Aorta (tissue), 5 donors: ENCODE data around the gene ZFP91. TPM values are rescaled to one million over a fixed set of nuclear protein-coding genes. Genes with fewer than 3 reads are reported as not detected.
A peak's percentile ranks its signal among the peaks of the same experiment; 100 is the strongest.

ENCODE experiments used
- ATAC-seq: fragments of 200-7000 bp; cut with Tn5 transposase; one replicate; pipeline ENCODE4 v1.9.1; 2022; ENCODE audit warnings: moderate library complexity; ENCODE audit not compliant: low FRiP score
- DNase-seq, 2 donors: peaks; one replicate each; pipeline ENCODE4 v3.0.0-alpha.2; 2020
- H3K27ac ChIP-seq, 2 donors: one replicate each; pipeline ENCODE4 v1.5.1; 2013; ENCODE audit warnings: low read length in 2 of 2, mild to moderate bottlenecking in 2 of 2, moderate library complexity in 2 of 2, control low read depth in 1 of 2, inconsistent platforms in 1 of 2, low read depth in 1 of 2
- H3K27me3 ChIP-seq, 2 donors: one replicate each; pipeline ENCODE4 v1.6.1; 2013; ENCODE audit warnings: control low read depth in 1 of 2, low read length in 1 of 2, mild to moderate bottlenecking in 1 of 2, moderate library complexity in 1 of 2; ENCODE audit not compliant: insufficient read depth in 2 of 2, control insufficient read depth in 1 of 2
- H3K36me3 ChIP-seq, 2 donors: one replicate each; pipeline ENCODE4 v1.6.1; 2013; ENCODE audit warnings: control low read depth in 1 of 2, low read length in 1 of 2, mild to moderate bottlenecking in 1 of 2; ENCODE audit not compliant: insufficient read depth in 2 of 2, control insufficient read depth in 1 of 2
- H3K4me1 ChIP-seq, 2 donors: one replicate each; pipeline ENCODE4 v1.6.1; 2013; ENCODE audit warnings: low read length in 2 of 2, control low read depth in 1 of 2, mild to moderate bottlenecking in 1 of 2, moderate library complexity in 1 of 2; ENCODE audit not compliant: insufficient read depth in 2 of 2, control insufficient read depth in 1 of 2
- H3K4me3 ChIP-seq, 2 donors: one replicate each; pipeline ENCODE4 v1.5.1; 2013; ENCODE audit warnings: low read length in 2 of 2, control low read depth in 1 of 2, mild to moderate bottlenecking in 1 of 2
- H3K9me3 ChIP-seq: one replicate; pipeline ENCODE4 v1.6.1; 2013; ENCODE audit warnings: mild to moderate bottlenecking, low read length; ENCODE audit not compliant: control insufficient read depth
- WGBS, 2 donors: extraction: QIAGEN DNeasy Blood & Tissue Kit; methylation state at CpG; one replicate each; pipeline ENCODE4 v1.1.7; 2013; 5-methylcytosine and 5-hydroxymethylcytosine counted together
- intact Hi-C, 2 donors: fragments of 100-400 bp; cut with DNase I; formaldehyde crosslinking; loops; one replicate each; pipeline versions ENCODE4 v1.14.2 to v1.15.0; 2022
- long read RNA-seq, 2 donors: library from polyadenylated mRNA; unstranded; transcript quantifications; one replicate each; pipeline ENCODE4 v2.0.0, GENCODE V29; 2020 to 2021
- polyA plus RNA-seq, 2 donors: library from polyadenylated mRNA; stranded (reverse); fragments of 200-250 nt; gene quantifications; one replicate each; pipeline ENCODE4 v1.2.3, GENCODE V29; 2013
- total RNA-seq, 2 donors: library from RNA; stranded (reverse); fragmentation: NEBNext Ultra II Directional; extraction: Animal tissue kit (Norgen Biotek cat#: 25700); gene quantifications; one replicate each; pipeline ENCODE4 v1.2.1, GENCODE V29; 2021
- donor health status: healthy with polysubstance abuse.
- donor health status: Bipolar disorder and iron deficiency.
- donor health status: DM: no; HTN: no; CAD: no.
- donor health status: DM: no; HTN: no; CAD: no.
- donor health status: DM: yes; HTN: yes; CAD: no.

Gene ZFP91, protein sequence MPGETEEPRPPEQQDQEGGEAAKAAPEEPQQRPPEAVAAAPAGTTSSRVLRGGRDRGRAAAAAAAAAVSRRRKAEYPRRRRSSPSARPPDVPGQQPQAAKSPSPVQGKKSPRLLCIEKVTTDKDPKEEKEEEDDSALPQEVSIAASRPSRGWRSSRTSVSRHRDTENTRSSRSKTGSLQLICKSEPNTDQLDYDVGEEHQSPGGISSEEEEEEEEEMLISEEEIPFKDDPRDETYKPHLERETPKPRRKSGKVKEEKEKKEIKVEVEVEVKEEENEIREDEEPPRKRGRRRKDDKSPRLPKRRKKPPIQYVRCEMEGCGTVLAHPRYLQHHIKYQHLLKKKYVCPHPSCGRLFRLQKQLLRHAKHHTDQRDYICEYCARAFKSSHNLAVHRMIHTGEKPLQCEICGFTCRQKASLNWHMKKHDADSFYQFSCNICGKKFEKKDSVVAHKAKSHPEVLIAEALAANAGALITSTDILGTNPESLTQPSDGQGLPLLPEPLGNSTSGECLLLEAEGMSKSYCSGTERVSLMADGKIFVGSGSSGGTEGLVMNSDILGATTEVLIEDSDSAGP
- 10 to 100 TPM; 51.1 to 57.1 TPM for total RNA-seq
- polyA plus RNA-seq = 10 to 100 TPM; 20.3 to 38.2 TPM
- long read RNA-seq, donor 1, full-length matches to known transcripts = 2 of 4 reads
- long read RNA-seq, donor 1, partial matches to known transcripts = 2 of 4 reads
- long read RNA-seq, donor 1, other reads (novel, unspliced or antisense) = 0 of 4 reads
- long read RNA-seq, donor 2, full-length matches to known transcripts = 12 of 21 reads
- long read RNA-seq, donor 2, partial matches to known transcripts = 7 of 21 reads
- long read RNA-seq, donor 2, other reads (novel, unspliced or antisense) = 2 of 21 reads

GRCh38 chr11:58578635-58579191, at the start of gene ZFP91:
ZFP91 (plus strand) TSS chr11:58579063; CDS start chr11:58579282, 219 bp downstream.
- WGBS, 2 donors = 0 to 1% methylated on average over 33 to 51 of the region's 51 CpGs
- Histone ChIP-seq H3K36me3 (no peaks in the 10 kb centered on the region), H3K4me3 (peak within 1 kb of the TSS; percentile 97 to 98), H3K27ac (peak within 1 kb of the TSS; percentile 97 to 100), H3K9me3 (no peaks in the 10 kb centered on the region), H3K4me1 (peaks cover 4 to 16% of the 10 kb centered on the region in 2 donors), H3K27me3 (no peaks in the 10 kb centered on the region)
- ATAC-seq = peak; percentile 95
- DNase-seq = peak; percentile 99
- intact Hi-C loops = loop anchor here (10.0 kb wide), 2 partner anchors 566 to 914 kb away; partner anchors contain the start of genes FAM111A (in 1 of the 2) and ZDHHC5 (in 1 of the 2)

DNA sequence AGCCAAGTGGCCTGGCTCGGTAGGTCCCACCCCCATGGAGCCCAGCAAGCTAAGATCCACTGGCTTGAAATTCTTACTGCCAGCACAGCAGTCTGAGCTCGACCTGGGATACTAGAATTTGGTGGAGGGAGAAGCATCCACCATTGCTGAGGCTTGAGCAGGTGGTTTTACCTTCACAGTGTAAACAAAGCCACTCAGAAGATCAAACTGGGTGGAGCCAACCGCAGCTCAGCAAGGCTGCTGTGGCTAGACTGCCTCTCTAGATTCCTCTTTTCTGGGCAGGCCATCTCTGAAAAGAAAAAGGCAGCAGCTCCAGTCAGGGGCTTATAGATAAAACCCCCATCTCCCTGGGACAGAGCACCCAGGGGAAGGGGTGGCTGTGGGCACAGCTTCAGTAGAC, 48.6 kb upstream of the ZFP91 start:
- intact Hi-C loops = loop anchor here in 1 of 2 donors (5.0 kb wide), 1 partner anchor 277 kb away; no protein-coding TSS in a partner anchor
- no peak overlapping the region for H3K27ac ChIP-seq
- no peak for DNase-seq
- no peaks in the 10 kb centered on the region for H3K4me1 ChIP-seq
- H3K4me3 ChIP-seq = no peak overlapping the region
- no peak for ATAC-seq
- H3K9me3 ChIP-seq = no peaks in the 10 kb centered on the region
- 90 to 92% methylated on average over 3 of the region's 3 CpGs for WGBS, 2 donors
- no peaks in the 10 kb centered on the region for H3K27me3 ChIP-seq
- H3K36me3 ChIP-seq = peaks cover 2 to 4% of the 10 kb centered on the region in 2 donors

DNA sequence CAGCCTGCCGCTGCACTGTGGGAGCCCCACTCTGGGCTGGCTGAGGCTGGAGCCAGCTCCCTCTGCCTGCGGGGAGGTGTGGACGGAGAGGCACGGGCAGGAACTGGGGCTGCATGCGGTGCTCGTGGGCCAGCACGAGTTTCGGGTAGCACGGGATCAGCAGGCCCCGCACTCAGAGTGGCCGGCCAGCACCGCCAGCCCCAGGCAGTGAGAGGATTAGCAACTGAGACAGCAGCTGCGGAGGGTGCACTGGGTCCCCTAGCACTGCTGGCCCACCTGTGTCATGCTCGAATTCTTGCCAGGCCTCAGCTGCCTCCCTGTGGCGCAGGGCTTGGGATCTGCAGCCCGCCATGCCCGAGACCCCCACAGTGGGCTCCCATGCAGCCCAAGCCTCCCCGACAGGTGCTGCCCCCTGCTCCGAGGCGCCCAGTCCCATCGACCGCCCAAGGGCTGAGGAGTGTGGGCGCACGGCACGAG, 47.0 kb upstream of the ZFP91 start:
- DNase-seq = no peak
- intact Hi-C loops = loop anchor here in 1 of 2 donors (5.0 kb wide), 1 partner anchor 275 kb away; no protein-coding TSS in a partner anchor
- WGBS, 2 donors = 94% methylated on average over 25 of the region's 25 CpGs
- ATAC-seq = no peak
- Histone ChIP-seq H3K4me3 (no peak overlapping the region), H3K9me3 (no peaks in the 10 kb centered on the region), H3K27ac (no peak overlapping the region), H3K36me3 (peaks cover 2 to 4% of the 10 kb centered on the region in 2 donors), H3K27me3 (no peaks in the 10 kb centered on the region), H3K4me1 (no peaks in the 10 kb centered on the region)

GRCh38 chr11:58546841-58547240, 32.0 kb upstream of the ZFP91 start:
- Histone ChIP-seq H3K4me3 (no peak overlapping the region), H3K4me1 (peaks cover 0 to under 1% of the 10 kb centered on the region in 2 donors), H3K27ac (no peak overlapping the region), H3K9me3 (no peaks in the 10 kb centered on the region), H3K27me3 (no peaks in the 10 kb centered on the region), H3K36me3 (peaks cover 6 to 12% of the 10 kb centered on the region in 2 donors)
- intact Hi-C loops = no loop called here
- WGBS, 2 donors = 53 to 76% methylated on average over 1 of the region's 1 CpG
- DNase-seq (no peak), ATAC-seq (no peak)

GRCh38 chr11:58549644-58550043, 29.2 kb upstream of the ZFP91 start:
- ATAC-seq = no peak

DNA sequence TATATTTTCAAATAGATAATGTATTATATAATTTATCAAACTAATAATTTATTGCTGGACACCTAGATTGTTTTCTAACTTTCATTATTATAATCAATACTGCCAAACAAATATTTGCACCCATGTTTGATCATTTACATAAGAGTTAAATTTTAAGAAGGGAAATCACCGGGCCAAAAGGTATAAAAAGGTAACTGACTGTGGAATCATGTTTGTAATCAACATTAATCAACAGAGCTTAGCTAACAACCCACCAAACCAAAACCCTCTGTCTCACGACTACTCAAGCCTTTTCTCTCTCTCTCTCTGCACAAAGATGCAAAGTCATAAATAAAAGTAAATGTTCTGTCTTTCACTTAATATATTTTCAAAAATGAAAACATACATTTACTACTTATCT, 18.0 kb upstream of the ZFP91 start:
- peak overlapping the region in 1 of 2 donors; percentile 57 for H3K27ac ChIP-seq
- DNase-seq (no peak), ATAC-seq (no peak)
- no peaks in the 10 kb centered on the region for H3K9me3 ChIP-seq
- 35% methylated on average over 2 of the region's 2 CpGs for WGBS, 2 donors
- intact Hi-C loops = no loop called here
- H3K36me3 ChIP-seq = no peaks in the 10 kb centered on the region
- H3K4me3 ChIP-seq = no peak overlapping the region
- H3K27me3 ChIP-seq = no peaks in the 10 kb centered on the region
- peaks cover 5 to 6% of the 10 kb centered on the region in 2 donors for H3K4me1 ChIP-seq

More at GRCh38 chr11:58549644-58550043, 29.2 kb upstream of the ZFP91 start:
- peaks cover 0 to 3% of the 10 kb centered on the region in 2 donors for H3K4me1 ChIP-seq
- no peak overlapping the region for H3K4me3 ChIP-seq
- no peak for DNase-seq
- H3K27ac ChIP-seq = no peak overlapping the region
- no peaks in the 10 kb centered on the region for H3K27me3 ChIP-seq
- intact Hi-C loops = no loop called here
- H3K9me3 ChIP-seq = no peaks in the 10 kb centered on the region
- H3K36me3 ChIP-seq = peaks cover 3 to 14% of the 10 kb centered on the region in 2 donors
- 96 to 98% methylated on average over 7 of the region's 7 CpGs for WGBS, 2 donors

GRCh38 chr11:58561394-58562098, 17.3 kb upstream of the ZFP91 start:
- DNase-seq = no peak
- intact Hi-C loops = no loop called here
- H3K4me1 ChIP-seq = peaks cover 5 to 6% of the 10 kb centered on the region in 2 donors
- 5% methylated on average over 2 of the region's 2 CpGs for WGBS, 2 donors
- H3K27me3 ChIP-seq = no peaks in the 10 kb centered on the region
- no peak for ATAC-seq
- H3K4me3 ChIP-seq = no peak overlapping the region
- H3K36me3 ChIP-seq = no peaks in the 10 kb centered on the region
- peak overlapping the region; percentile 51 to 82 for H3K27ac ChIP-seq
- no peaks in the 10 kb centered on the region for H3K9me3 ChIP-seq

- Histone ChIP-seq H3K4me1 (peaks cover 5 to 6% of the 10 kb centered on the region in 2 donors), H3K27me3 (no peaks in the 10 kb centered on the region), H3K27ac (peak overlapping the region; percentile 74 to 90), H3K36me3 (peaks cover 0 to 2% of the 10 kb centered on the region in 2 donors), H3K9me3 (no peaks in the 10 kb centered on the region), H3K4me3 (no peak overlapping the region)
- DNase-seq = no peak
- ATAC-seq = no peak
- intact Hi-C loops = no loop called here
These were observed 16.5 kb upstream of the ZFP91 start for GRCh38 chr11:58562375-58562800.
